Stromal cell of bone marrow (primary cell): ENCODE data around the gene PPP6R3.
A peak's percentile ranks its signal among the peaks of the same experiment; 100 is the strongest.
"Not testable (repeated sequence)": the region's sequence is repeated elsewhere in the genome, so short reads cannot be mapped to it uniquely, and the experiment has no call there.

Experiments
- DNase-seq: peaks from one replicate; pipeline ENCODE4 v3.0.0-alpha.2; 2012; ENCODE audit warnings: low read depth

The PPP6R3 gene

GRCh38 chr11:68460741-68461574 is at the start of gene PPP6R3:
TSS of gene PPP6R3 (plus strand) at chr11:68460752. CDS start at chr11:68537665, 76,913 bp downstream.
- no peak for DNase-seq

- DNase-seq, result no peak
Observed at GRCh38 chr11:68411501-68411991, 49.0 kb upstream of the PPP6R3 start.

- peak; percentile 22 for DNase-seq
Observed at GRCh38 chr11:68412593-68413475, 47.7 kb upstream of the PPP6R3 start.

- no peak for DNase-seq
Observed at GRCh38 chr11:68413591-68413999, 47.0 kb upstream of the PPP6R3 start.

- DNase-seq, result no peak
Observed at GRCh38 chr11:68414496-68415221, 45.9 kb upstream of the PPP6R3 start.

- DNase-seq, result no peak
Observed at GRCh38 chr11:68416070-68416578, 44.4 kb upstream of the PPP6R3 start.

- no peak for DNase-seq
Observed at GRCh38 chr11:68418648-68419047, 41.9 kb upstream of the PPP6R3 start.

- no peak for DNase-seq
Observed at GRCh38 chr11:68420171-68420570, 40.4 kb upstream of the PPP6R3 start.

GRCh38 chr11:68423481-68423880 is 37.1 kb upstream of the PPP6R3 start:
- no peak for DNase-seq

GRCh38 chr11:68424101-68424632 is 36.4 kb upstream of the PPP6R3 start:
- no peak for DNase-seq

GRCh38 chr11:68424981-68425865 is 35.3 kb upstream of the PPP6R3 start:
- no peak for DNase-seq

GRCh38 chr11:68425866-68426380 is 34.6 kb upstream of the PPP6R3 start:
- DNase-seq, result no peak

GRCh38 chr11:68429661-68430060 is 30.9 kb upstream of the PPP6R3 start:
- no peak for DNase-seq

- no peak for DNase-seq
Observed at GRCh38 chr11:68430384-68430783, 30.2 kb upstream of the PPP6R3 start.

GRCh38 chr11:68430801-68431200 is 29.8 kb upstream of the PPP6R3 start:
- no peak for DNase-seq

- no peak for DNase-seq
Observed at GRCh38 chr11:68431984-68432645, 28.4 kb upstream of the PPP6R3 start.

GRCh38 chr11:68432874-68433273 is 27.7 kb upstream of the PPP6R3 start:
- no peak for DNase-seq

- no peak for DNase-seq
Observed at GRCh38 chr11:68433541-68433940, 27.0 kb upstream of the PPP6R3 start.

GRCh38 chr11:68434159-68434558 is 26.4 kb upstream of the PPP6R3 start:
- not testable (repeated sequence) for DNase-seq
